Gastroesophageal sphincter (tissue), 4 donors: Measurements from ENCODE around the gene SPOCK3. TPM values are rescaled to one million over a fixed set of nuclear protein-coding genes. Genes with fewer than 3 reads are reported as not detected.

Experiments
- ATAC-seq: fragments of 150-250 bp; one replicate; pipeline ENCODE4 v1.9.1; 2016; ENCODE audit warnings: mild to moderate bottlenecking, moderate library complexity
- H3K27ac ChIP-seq, 4 donors: fragments of 200-600 bp; sonication (generic) in 3 of 4; 1 replicate in 3 of 4; 2 replicates in 1 of 4; pipeline ENCODE4 v1.5.1; 2016 to 2019
- H3K27me3 ChIP-seq: fragments of 200-600 bp; sonication (generic); one replicate; pipeline ENCODE4 v1.5.1; 2019
- H3K36me3 ChIP-seq, 2 donors: fragments of 200-600 bp; sonication (generic); one replicate each; pipeline ENCODE4 v1.5.1; 2019; ENCODE audit warnings: control low read depth in 1 of 2
- H3K4me1 ChIP-seq, 3 donors: fragments of 200-600 bp; sonication (generic); 1 replicate in 2 of 3; 2 replicates in 1 of 3; pipeline ENCODE4 v1.5.1; 2016 to 2019; ENCODE audit warnings: control low read depth in 2 of 3
- H3K4me3 ChIP-seq, 2 donors: fragments of 200-600 bp; sonication (generic); one replicate each; pipeline ENCODE4 v1.5.1; 2019; ENCODE audit warnings: mild to moderate bottlenecking in 1 of 2, moderate library complexity in 1 of 2
- H3K9me3 ChIP-seq, 3 donors: fragments of 200-600 bp; sonication (generic); one replicate each; pipeline ENCODE4 v1.5.1; 2017 to 2019; ENCODE audit warnings: control low read depth in 2 of 3
- EP300 ChIP-seq: sonication (generic); formaldehyde crosslinking; IDR thresholded peaks from one replicate; pipeline ENCODE4 v1.6.1; 2017; ENCODE audit warnings: antibody characterized with exemption, mild to moderate bottlenecking
- POLR2A ChIP-seq, 2 donors: fragments of 450-650 bp; IDR thresholded peaks; one replicate each; pipeline ENCODE4 v1.6.1; 2017; ENCODE audit warnings: antibody characterized with exemption in 2 of 2, mild to moderate bottlenecking in 2 of 2, moderate library complexity in 1 of 2
- POLR2AphosphoS5 ChIP-seq: sonication (generic); formaldehyde crosslinking; IDR thresholded peaks from one replicate; pipeline ENCODE4 v1.6.1; 2017; ENCODE audit warnings: antibody characterized with exemption
- WGBS, 2 donors: methylation state at CpG; one replicate each; pipeline ENCODE4 v1.1.5; 2018; ENCODE audit warnings: low coverage in 1 of 2; 5-methylcytosine and 5-hydroxymethylcytosine counted together
- total RNA-seq, 4 donors: library from RNA; depleted of rRNA; stranded (reverse); fragments of >200 nt; gene quantifications; one replicate each; pipeline ENCODE4 v1.1.0, GENCODE V29; 2016
- TF ChIP-seq, protein P1 (sequence below), 4 experiments: fragments of 200-600 bp in 2 of 4; fragments of 450-650 bp in 2 of 4; sonication (generic) in 1 of 4; IDR thresholded peaks; one replicate each; pipeline ENCODE4 v1.5.1; 2017 to 2019; ENCODE audit warnings: antibody characterized with exemption in 4 of 4, mild to moderate bottlenecking in 2 of 4, moderate library complexity in 2 of 4

Gene SPOCK3
- total RNA-seq, 4 donors from 2014 or later: 0.57 to 7.8 (median 3.0) TPM

DNA sequence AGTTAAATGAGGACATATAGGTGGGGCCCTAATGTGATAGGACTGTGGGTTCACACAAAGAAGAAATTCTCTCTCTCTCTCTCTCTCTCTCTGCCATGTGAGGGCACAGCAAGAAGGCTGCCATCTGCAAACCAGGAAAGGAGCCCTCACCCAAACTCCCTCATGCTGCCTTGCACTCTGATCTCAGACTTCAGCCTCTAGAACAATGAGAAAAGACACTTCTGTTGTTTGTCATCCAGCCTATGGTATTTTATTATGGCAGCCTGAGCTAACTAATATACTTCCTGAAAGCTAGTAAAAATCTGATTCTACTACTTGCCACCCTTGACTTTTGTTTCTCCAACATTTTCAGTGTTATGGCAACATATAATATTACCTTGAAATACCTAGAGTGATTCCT, 425.9 kb downstream of the SPOCK3 start:
- Histone ChIP-seq H3K27me3 (no peaks in the 10 kb centered on the region), H3K27ac (no peak overlapping the region)
- ATAC-seq: no peak

DNA sequence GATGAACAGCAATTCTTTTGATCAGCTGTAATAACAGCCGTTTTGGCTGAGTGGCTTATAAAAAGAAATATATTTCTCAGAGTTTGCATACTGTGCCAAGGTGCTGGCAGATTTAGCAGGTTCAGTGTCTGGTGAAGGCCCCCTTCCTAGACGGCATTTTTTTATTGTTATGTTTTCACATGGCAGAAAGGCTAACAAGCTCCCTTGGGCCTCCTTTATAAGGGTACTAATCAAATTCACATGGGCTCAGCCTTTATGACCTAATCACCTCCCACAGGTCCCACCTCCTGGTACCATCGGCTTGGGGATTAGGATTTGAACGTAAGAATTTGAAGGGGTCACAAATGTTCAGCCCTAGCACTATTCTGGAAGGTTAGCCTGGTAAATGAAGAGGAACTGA, 431.9 kb downstream of the SPOCK3 start:
- H3K36me3 ChIP-seq: no peaks in the 10 kb centered on the region
- H3K4me1 ChIP-seq: no peaks in the 10 kb centered on the region
- H3K9me3 ChIP-seq: no peaks in the 10 kb centered on the region
- no peak for ATAC-seq
- H3K4me3 ChIP-seq: no peak overlapping the region
- no peak overlapping the region for H3K27ac ChIP-seq
- H3K27me3 ChIP-seq: no peaks in the 10 kb centered on the region
- TF ChIP-seq POLR2AphosphoS5 (no peak), EP300 (no peak), POLR2A (IDR thresholded peaks at IDR 0.05) (no peak)
- TF ChIP-seq, protein P1, sequence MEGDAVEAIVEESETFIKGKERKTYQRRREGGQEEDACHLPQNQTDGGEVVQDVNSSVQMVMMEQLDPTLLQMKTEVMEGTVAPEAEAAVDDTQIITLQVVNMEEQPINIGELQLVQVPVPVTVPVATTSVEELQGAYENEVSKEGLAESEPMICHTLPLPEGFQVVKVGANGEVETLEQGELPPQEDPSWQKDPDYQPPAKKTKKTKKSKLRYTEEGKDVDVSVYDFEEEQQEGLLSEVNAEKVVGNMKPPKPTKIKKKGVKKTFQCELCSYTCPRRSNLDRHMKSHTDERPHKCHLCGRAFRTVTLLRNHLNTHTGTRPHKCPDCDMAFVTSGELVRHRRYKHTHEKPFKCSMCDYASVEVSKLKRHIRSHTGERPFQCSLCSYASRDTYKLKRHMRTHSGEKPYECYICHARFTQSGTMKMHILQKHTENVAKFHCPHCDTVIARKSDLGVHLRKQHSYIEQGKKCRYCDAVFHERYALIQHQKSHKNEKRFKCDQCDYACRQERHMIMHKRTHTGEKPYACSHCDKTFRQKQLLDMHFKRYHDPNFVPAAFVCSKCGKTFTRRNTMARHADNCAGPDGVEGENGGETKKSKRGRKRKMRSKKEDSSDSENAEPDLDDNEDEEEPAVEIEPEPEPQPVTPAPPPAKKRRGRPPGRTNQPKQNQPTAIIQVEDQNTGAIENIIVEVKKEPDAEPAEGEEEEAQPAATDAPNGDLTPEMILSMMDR (IDR thresholded peaks at IDR 0.05): no peak
- WGBS, 2 donors: 44 to 63% methylated on average over 4 of the region's 4 CpGs

More for the DNA sequence above, 425.9 kb downstream of the SPOCK3 start:
- no peaks in the 10 kb centered on the region for H3K36me3 ChIP-seq
- H3K4me3 ChIP-seq: no peak overlapping the region
- no peaks in the 10 kb centered on the region for H3K4me1 ChIP-seq
- TF ChIP-seq, protein P1 (IDR thresholded peaks at IDR 0.05): no peak
- TF ChIP-seq EP300: no peak
- TF ChIP-seq POLR2AphosphoS5: no peak
- no peak for TF ChIP-seq POLR2A (IDR thresholded peaks at IDR 0.05)
- H3K9me3 ChIP-seq: no peaks in the 10 kb centered on the region

DNA sequence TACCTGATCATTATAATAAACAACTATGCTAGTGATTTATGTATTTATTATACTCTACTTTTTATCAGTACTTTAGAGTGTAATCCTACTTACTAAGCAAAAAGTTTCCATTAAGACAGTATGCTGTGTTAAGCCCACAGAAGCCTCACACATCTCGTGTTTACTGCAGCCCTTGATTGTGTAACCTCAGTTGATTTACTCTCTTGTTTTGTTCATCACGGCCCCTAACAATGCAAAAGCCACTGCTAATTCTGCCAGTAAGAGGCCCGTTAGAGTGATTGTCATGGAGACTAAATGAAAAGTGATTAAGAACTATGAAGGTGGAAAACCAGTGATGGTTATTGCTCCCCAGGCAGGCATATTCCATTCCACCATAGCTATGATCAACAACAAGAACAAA, 436.2 kb downstream of the SPOCK3 start:
- TF ChIP-seq POLR2A (IDR thresholded peaks at IDR 0.05) (no peak), EP300 (no peak), POLR2AphosphoS5 (no peak)
- TF ChIP-seq, protein P1 (IDR thresholded peaks at IDR 0.05): no peak
- no peaks in the 10 kb centered on the region for H3K36me3 ChIP-seq
- no peaks in the 10 kb centered on the region for H3K27me3 ChIP-seq
- H3K4me3 ChIP-seq: no peak overlapping the region
- no peaks in the 10 kb centered on the region for H3K9me3 ChIP-seq
- WGBS, 2 donors: 52 to 78% methylated on average over 2 to 3 of the region's 3 CpGs
- no peak overlapping the region for H3K27ac ChIP-seq
- no peaks in the 10 kb centered on the region for H3K4me1 ChIP-seq
- ATAC-seq: no peak

DNA sequence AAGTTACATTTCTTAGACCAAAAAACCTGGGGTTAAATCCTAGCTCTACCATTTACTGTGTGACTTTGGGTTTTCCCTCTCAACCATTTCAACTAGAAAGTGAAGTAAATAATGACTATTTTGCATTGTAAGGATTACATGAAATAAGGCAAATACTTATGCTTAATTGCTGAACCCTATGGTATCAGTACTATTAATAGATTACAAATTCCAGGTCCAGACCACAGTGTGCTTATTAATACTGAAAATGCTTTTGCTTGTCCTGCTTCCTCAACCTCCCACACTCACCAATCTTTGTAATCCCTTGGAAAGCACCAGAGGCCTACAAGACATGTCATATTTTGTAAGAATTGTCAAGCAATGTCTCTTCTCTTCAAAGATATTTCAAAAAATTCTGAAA, 456.5 kb downstream of the SPOCK3 start:
- Histone ChIP-seq H3K36me3 (no peaks in the 10 kb centered on the region), H3K9me3 (no peaks in the 10 kb centered on the region), H3K27ac (no peak overlapping the region), H3K4me1 (no peaks in the 10 kb centered on the region), H3K27me3 (no peaks in the 10 kb centered on the region), H3K4me3 (no peak overlapping the region)
- no peak for ATAC-seq
- TF ChIP-seq, protein P1 (IDR thresholded peaks at IDR 0.05): no peak
- no peak for TF ChIP-seq EP300
- no peak for TF ChIP-seq POLR2AphosphoS5
- TF ChIP-seq POLR2A (IDR thresholded peaks at IDR 0.05): no peak

DNA sequence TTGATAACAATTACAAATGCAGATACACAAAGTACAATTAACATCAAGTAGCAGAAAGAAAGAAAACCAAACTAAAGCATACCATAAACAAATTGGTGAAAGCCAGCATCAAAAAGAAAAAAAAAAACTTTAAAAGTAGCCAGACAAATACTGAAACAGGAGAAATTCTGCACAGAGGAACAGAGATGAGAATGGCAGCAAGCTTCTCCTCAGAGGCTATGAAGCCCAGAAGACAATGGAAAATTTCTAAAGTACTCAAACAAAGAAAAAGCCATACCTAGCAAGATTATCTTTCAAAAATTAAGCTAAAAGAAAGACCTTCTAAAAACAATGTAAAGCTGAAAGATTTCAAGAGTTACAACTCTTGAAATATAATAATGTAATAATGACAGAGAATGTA, 471.3 kb downstream of the SPOCK3 start:
- no peak for ATAC-seq
- H3K27ac ChIP-seq: no peak overlapping the region
- TF ChIP-seq POLR2AphosphoS5 (no peak), POLR2A (IDR thresholded peaks at IDR 0.05) (no peak), EP300 (no peak)
- TF ChIP-seq, protein P1 (IDR thresholded peaks at IDR 0.05): no peak
- H3K27me3 ChIP-seq: no peaks in the 10 kb centered on the region
- H3K36me3 ChIP-seq: no peaks in the 10 kb centered on the region
- H3K4me3 ChIP-seq: no peak overlapping the region
- H3K4me1 ChIP-seq: no peaks in the 10 kb centered on the region
- peaks cover 0 to 6% (median 0%) of the 10 kb centered on the region in 3 donors for H3K9me3 ChIP-seq
